ENCODE results near the gene BFSP2.
"Not testable (repeated sequence)": the region's sequence is repeated elsewhere in the genome, so short reads cannot be mapped to it uniquely, and the experiment has no call there.

- not testable (repeated sequence) for TF ChIP-seq CTCF, POLR2A, EP300 (IDR thresholded peaks at IDR 0.05)
Observed at GRCh38 chr3:133523758-133524157, 123.9 kb downstream of the BFSP2 start.

All from tibial nerve (tissue), 4 donors.